Measurements from ENCODE around the gene CHMP4A.
"Not testable (repeated sequence)": the region's sequence is repeated elsewhere in the genome, so short reads cannot be mapped to it uniquely, and the experiment has no call there.

CHMP4A gene

GRCh38 chr14:24245350-24245749 lies 32.1 kb upstream of the CHMP4A start:
- DNase-seq: not testable (repeated sequence)

- peak; percentile 13 for DNase-seq
Measured at GRCh38 chr14:24243336-24243836, 30.1 kb upstream of the CHMP4A start.

GRCh38 chr14:24241829-24242443 lies 28.6 kb upstream of the CHMP4A start:
- DNase-seq: peak; percentile 97

GRCh38 chr14:24240110-24240918 lies 27.0 kb upstream of the CHMP4A start:
- no peak for DNase-seq

GRCh38 chr14:24238527-24239037 lies 25.3 kb upstream of the CHMP4A start:
- DNase-seq: no peak

- DNase-seq: no peak
Measured at GRCh38 chr14:24238123-24238522, 24.8 kb upstream of the CHMP4A start.

GRCh38 chr14:24237463-24237955 lies 24.2 kb upstream of the CHMP4A start:
- no peak for DNase-seq

- DNase-seq: no peak
Measured at GRCh38 chr14:24236689-24237462, 23.6 kb upstream of the CHMP4A start.

GRCh38 chr14:24235804-24236688 lies 22.8 kb upstream of the CHMP4A start:
- DNase-seq: no peak

- DNase-seq: no peak
Measured at GRCh38 chr14:24234095-24235005, 21.1 kb upstream of the CHMP4A start.

GRCh38 chr14:24233538-24233866 lies 20.2 kb upstream of the CHMP4A start:
- DNase-seq: no peak

- DNase-seq: no peak
Measured at GRCh38 chr14:24232645-24233537, 19.6 kb upstream of the CHMP4A start, which contains the start of gene GMPR2. GMPR2 (plus strand) TSS chr14:24232929; CDS start chr14:24233254, 325 bp downstream.

- DNase-seq: peak; percentile 94
Measured at GRCh38 chr14:24232121-24232644, 18.9 kb upstream of the CHMP4A start, which contains the start of gene NEDD8. NEDD8 (minus strand) TSS chr14:24232367; CDS start chr14:24232267, 100 bp downstream.

GRCh38 chr14:24231263-24232120 lies 18.2 kb upstream of the CHMP4A start:
- DNase-seq: no peak

- DNase-seq: no peak
Measured at GRCh38 chr14:24228902-24229301, 15.6 kb upstream of the CHMP4A start.

GRCh38 chr14:24226473-24226872 lies 13.2 kb upstream of the CHMP4A start:
- no peak for DNase-seq

GRCh38 chr14:24224618-24225071 lies 11.4 kb upstream of the CHMP4A start:
- DNase-seq: no peak

- not testable (repeated sequence) for DNase-seq
Measured at GRCh38 chr14:24222987-24223386, 9.7 kb upstream of the CHMP4A start.

All from NCI-H510A treated with DMSO at 0.1 percent for 48 hours (cell line).